Mucosa of gallbladder (tissue), 1 donor: ENCODE results near the gene NDUFS2. TPM values are rescaled to one million over a fixed set of nuclear protein-coding genes. Genes with fewer than 3 reads are reported as not detected.

Source experiments
- DNase-seq: peaks from one replicate; pipeline ENCODE4 v3.0.0-alpha.2; 2020; ENCODE audit warnings: low spot score
- total RNA-seq: library from RNA; stranded (reverse); gene quantifications from one replicate; pipeline ENCODE4 v1.2.1, GENCODE V29; 2021
- donor health status: DM: no; HTN: no; CAD: no.

Gene NDUFS2
- total RNA-seq, 1 donor from 2014 or later: 82.5 TPM

DNA sequence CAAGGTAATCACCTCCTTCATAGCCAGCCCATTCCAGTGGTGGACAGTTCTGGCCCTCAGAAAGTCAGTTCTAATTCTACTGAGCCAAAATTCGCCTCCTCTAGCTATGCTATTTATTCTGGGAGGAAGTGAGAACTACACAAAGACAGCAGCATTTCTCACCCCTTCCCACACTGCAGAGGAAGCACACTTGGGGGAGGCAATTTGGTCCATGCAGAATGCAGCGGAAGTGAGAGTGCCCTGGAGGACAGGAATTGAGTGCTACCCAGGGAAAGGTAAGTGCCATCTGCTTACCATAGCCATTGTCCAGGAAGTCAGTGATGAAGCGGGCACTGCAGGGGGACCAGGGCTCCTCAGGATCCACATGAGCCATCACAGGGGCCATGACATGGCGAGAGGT, 7.0 kb upstream of the NDUFS2 start:
- no peak for DNase-seq

DNA sequence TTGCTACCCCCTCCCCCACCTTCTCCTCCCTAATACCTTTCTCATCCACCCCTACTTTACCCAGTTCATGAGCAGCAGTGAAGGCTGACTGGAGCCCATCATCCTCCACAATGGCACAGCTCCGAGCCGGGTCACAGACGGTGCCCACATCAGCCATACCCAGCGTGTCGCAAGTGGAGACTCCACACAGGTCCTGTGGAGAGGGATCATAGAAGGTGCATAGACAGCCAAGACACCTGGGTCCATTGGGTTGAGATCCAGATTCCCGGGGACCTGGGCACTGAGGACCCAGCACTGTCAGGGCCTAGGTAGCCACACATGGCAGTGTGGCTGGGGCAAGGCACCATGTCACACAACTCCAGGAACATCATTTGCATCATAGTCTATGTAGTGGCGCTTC, 6.1 kb upstream of the NDUFS2 start:
- DNase-seq: no peak

DNA sequence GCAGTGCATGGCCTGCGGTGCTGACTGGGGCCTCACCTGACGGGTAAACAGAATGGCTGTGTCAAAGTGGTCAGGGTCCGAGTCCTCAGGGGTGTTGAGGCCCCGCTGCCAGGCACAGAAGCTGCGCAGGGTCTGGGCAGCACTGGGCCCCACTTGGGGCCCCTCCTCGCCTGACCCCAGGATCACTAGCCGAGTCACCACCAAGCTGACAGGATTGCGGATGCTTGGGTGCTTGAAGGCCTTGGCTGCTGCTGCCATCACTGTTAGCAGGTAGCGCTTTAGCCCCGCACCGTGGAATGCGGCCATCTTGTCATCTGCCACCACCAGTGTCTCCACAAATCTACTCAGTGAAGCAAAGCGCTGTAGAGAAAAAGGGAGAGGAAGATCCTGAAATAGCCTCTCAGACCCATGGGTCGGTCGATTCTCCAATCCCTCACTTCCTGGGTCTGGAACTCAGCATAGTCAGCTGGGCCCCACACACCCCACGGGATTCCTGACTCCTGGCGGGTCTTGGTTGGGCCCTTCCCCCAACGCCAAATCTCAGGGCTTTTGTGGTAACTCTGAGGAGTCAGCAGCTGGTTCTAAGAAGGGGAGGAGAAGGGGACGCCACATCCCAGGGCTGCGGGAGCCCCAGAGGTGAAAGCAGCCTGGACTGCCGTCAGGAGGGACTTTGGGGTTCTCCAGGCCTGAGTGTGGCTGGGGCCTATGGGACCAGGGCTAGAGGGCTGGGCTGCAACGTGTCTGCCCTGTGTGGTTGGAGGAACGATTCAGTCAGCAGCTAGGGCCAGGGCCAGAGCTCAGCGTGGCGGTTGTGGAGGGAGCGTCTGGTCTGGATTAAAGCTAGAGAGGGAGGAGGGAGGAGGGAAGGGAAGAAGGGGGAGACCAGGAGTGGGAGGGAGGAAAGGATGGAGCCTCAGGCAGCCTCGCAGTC, 5.4 kb upstream of the NDUFS2 start:
- DNase-seq: peak; percentile 56

DNA sequence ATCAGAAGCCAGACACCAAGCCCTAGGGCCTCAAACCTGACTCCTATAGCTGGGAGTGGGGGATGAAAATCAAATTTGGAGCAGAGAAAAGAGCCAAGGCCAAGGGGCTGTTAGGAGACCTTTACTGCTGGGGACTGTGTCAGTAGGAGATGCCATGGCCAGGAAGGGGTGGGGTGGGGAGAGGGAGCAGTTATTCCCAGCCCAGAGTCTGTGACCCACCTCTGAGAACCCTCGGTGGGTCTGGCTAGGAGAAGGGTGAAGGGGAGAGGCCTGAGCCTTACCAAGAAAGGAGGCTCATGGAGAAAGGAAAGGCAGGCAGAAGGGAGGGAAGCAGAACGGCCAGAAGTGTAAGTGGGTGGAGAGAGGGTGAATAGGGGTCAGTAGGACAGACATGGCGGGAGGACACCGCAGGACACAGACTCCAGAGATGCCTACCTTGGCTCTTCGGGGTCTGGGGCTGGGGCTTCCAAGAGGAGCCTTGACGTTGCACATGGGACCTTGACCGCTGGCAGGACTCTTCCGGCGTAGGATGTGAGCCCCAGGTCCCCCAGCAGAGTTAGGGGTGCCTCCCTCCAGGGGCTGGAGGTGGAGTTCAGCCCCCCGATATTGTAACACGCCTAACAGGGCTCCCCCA, 4.5 kb upstream of the NDUFS2 start:
- DNase-seq: no peak

DNA sequence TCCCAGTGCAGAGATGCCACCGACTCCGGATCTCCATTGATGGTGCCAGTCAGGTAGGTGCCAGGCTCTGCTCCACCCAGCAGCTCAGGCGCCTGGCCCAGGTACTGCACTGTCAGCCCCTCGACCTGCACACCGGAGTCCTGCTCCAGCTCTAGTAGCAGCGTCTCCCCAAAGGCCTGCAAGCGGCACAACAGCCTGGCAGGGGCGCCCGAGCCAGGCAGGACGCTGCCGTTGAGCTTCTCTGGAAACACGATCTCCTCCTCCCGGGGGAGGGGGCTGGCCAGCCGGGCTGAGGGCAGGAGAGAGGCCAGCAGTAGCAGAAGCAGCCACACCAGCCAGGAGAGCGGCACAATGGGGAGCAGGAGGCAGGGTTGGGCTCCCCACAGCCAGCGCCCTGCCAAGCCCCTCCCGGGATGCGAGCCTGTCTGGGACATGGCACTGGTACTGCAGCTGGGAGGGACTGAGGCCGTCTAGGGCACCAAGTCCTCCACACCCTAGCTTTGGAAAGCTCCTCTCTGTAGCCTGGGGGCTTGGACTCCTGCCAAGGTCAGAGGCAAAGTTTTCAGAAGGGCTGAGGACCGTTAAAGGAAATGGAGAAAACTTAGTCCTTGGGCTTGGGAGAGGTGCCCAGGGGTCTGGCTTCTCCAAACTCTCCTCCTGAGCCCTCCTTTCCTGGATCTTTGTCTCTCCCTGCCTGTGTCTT, 3.8 kb upstream of the NDUFS2 start:
- no peak for DNase-seq

DNA sequence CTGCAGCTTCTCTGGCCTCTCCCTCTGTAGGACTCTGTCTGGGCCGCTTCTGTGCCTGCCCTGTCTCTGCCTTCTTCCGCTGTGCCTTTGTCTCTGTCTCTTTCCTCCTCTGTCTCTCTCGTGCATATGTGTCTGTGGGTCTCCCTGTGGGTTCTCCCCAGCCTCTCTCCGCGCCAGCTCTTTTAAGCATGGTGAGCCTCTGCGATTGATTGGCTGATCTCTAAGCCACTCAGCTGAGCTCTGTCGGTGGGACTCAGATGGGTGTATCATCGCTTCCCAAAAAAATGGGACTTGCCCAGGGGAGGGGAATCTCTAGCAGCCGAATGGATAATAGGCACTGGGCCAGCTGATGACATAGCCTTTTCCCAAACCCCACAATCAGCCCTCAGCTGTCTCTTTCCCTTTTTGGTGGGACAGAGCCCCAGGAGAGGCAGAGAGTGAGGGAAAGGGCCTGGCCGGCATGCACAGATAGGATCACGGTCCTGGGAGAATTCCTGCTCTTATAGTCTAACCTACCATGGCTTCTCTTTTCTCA, 3.2 kb upstream of the NDUFS2 start, which contains the start of gene ADAMTS4:
ADAMTS4 (minus strand) TSS at position 158 of the 535 bp plus-strand sequence. CDS start 427 bp downstream, outside the sequence.
- peak; percentile 63 for DNase-seq

DNA sequence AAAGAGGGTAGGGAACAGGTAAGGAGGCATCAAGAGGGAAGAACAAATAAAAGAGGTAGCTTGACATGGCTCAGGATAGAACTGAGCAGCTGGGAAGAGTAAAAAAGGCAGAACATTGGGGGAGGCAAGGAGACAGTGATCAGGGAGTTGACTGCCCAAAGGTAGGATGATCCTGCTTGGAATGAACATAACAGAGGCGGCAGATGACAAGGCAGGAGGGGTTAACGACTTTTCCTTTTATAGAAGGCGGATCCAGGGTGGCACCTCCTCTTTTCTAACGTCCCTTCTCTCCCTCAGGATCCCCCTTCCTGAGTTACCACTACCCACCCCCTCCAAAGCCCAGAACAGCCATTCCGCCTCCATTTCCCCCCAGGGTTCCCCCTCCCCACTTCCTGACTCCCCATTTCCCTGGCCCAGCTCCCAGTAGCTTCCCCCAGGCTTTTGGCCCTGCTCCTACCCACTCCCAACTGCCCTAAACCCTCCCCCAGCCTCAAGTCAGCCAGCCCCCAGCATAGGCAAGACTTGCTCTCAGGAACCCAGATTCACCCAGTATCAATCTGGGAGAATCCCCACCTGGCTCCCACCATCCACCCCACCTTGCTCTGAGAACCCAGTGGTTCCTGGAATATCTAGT, 2.5 kb upstream of the NDUFS2 start:
- no peak for DNase-seq

DNA sequence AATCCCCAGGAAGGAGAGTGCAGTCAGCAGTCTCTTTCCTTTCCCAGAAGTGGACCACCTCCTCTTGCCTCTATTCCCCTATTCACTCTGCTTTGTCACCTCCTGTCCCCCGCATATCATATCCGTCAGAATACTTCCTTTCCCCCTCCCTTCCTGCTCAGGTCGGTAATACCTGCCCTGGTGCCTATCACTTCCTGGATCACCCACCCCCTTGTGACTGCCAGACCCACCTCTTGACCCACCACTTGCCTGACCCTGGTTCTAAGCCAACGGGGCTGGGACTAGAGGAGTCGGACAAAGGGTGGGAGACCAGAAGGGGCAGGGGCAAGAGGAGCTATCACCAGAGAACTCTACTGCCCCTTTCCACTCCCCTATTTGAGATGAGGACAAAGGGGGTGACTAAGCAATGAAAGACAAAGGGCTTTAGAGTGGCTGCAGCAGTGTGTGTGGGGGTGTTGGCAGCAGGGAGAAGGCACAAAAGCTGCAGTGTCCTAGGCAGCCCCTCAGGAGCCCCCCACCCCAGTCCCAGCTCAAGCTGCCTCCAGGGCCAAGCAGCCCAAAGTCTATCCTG, 1.7 kb upstream of the NDUFS2 start:
- no peak for DNase-seq

DNA sequence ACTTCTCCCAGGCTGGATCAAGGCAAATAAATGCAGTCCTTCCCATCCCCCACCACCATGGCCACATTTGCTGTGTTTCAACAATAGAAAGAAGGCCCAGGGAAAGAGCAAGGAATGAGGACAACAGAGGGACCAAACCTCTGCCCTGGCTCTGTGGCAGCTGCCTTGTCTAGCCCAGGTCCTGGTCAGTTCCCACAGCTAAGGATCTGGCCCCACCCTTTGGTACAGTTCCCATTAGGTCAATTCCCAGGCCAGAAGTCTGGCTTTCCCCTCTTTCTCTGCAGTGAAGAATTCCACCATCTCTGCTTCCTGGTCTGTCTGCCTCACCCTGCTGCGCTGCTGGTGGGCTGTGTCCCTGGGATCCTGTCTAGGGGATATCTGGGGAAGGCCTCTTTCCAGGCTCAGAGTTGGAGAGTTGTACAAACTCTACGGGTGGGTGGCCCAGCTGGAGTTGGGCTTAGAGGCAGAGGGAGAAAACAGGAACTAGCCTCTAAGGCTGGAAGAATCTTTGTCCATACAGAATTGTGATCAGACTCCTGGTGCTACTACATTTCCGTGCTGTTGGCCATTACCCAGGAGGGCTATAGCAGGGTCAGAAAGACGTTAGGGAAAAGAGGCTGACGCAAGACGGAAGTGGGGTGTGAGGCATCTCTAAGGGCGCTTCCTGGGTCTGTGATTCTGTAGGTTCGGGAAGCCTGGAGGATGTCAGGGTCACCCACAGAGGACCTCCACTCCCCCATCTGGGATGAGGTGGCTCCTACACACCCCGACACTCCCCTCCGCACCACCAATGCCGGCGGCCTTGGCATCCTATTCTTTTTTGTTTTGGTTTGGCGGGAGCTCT, 953 bp upstream of the NDUFS2 start:
- peak; percentile 41 for DNase-seq

DNA sequence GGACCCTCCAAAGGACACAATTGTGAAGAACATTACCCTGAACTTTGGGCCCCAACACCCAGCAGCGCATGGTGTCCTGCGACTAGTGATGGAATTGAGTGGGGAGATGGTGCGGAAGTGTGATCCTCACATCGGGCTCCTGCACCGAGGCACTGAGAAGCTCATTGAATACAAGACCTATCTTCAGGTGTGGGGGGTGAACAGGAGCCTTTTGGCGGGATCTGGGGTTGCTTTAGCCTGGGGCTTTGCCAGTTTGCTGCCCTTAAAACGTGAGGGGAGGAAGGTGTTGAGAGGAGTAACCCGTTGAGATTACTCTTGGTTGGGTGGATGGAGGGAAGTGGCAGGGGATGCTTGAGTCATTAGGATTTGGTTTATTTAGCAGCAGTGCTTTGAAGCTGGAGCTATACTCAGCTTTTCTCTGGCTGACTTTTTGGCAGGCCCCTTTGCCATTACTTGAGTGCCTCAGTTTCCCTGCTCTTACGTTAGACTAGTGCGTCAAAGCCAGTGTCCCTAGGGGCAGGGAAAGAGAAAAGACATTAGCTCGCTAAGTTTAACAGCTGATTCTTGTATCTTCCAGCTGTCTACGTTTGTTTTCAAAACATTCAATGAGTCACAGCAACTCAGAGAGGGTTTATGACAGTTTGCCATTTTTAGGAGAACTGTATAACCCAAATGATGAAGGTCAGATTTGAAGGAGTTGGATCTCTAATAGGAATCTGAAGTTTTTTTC, 4.4 kb downstream of the NDUFS2 start:
- no peak for DNase-seq

DNA sequence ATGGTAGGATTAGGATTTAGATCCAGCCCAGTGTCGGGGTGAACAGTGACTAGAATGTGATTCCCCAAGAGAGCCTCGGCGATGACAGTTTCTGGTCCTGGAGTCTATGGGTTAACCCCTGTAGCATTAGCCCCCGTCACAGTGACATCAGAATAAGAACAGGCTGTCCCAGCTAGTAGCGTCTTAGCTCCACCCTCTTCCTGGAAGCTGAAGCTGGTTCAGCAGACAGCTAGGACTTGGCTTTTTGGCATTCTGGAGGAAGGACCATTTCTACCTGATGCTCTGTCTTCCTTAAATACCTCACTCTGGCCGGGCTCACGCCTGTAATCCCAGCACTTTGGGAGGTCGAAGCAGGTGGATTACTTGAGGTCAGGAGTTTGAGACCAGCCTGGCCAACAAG, 5.0 kb downstream of the NDUFS2 start:
- DNase-seq: peak; percentile 43

DNA sequence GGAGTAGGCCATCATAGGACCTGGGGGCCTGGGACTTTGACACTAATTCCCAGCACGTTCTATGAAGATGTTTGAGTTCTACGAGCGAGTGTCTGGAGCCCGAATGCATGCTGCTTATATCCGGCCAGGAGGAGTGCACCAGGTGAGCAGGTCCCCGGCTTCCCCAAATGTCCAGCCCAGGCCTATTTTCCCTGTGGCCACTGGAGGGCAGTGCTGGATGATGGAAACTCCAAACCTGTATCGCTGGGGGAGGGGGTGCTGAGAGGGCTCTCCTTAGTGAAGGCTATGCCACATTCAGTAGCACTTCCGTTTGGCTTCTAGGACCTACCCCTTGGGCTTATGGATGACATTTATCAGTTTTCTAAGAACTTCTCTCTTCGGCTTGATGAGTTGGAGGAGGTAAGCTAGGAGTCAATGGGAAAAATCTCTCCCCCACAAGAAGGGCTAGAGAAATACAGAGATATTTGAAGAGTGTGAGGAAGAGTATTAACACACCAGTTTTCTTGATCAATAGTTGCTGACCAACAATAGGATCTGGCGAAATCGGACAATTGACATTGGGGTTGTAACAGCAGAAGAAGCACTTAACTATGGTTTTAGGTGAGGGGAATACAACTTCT, 7.7 kb downstream of the NDUFS2 start:
- peak; percentile 69 for DNase-seq

DNA sequence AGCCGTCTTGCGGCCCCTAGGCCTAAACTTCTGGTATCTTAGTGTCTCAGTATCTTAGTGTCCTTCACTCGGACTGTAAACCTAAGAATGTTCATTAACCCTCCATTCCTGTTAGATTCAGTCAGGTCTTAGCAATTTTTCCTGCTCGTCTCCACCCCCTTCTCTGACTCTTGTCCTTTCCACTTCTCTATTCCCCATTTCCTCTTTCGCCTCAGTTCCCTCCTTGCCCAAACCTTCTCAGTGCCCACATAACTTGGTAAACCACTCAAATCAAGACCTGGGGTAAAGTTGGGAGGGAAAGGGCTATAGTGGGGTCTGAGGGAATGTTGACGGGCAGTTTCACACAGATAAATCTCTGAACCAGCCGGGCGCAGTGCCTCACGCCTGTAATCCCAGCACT, 12.2 kb downstream of the NDUFS2 start:
- DNase-seq: no peak

DNA sequence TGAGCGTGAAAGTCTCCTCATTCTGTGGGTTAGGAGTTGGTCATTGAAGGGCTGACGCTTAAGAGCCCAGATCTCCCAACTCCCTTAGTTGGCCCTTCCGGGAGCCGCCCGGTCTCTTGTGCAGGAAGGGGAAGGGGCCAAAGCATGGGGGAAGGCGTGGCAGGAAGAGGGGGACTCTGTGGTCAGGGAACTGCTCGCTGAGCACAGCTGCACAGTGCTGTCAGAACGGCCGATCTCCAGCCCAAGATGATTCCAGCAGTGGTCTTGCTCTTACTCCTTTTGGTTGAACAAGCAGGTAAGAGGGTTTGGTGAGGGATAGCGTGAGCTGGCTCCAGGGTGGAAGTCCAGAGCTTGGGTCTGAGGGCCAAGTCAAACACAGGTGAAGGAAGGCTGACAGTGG, 12.9 kb downstream of the NDUFS2 start, which contains the start of gene FCER1G:
FCER1G (plus strand) TSS at position 220 of the 400 bp plus-strand sequence; CDS start at position 247, 27 bp downstream.
- peak; percentile 29 for DNase-seq

DNA sequence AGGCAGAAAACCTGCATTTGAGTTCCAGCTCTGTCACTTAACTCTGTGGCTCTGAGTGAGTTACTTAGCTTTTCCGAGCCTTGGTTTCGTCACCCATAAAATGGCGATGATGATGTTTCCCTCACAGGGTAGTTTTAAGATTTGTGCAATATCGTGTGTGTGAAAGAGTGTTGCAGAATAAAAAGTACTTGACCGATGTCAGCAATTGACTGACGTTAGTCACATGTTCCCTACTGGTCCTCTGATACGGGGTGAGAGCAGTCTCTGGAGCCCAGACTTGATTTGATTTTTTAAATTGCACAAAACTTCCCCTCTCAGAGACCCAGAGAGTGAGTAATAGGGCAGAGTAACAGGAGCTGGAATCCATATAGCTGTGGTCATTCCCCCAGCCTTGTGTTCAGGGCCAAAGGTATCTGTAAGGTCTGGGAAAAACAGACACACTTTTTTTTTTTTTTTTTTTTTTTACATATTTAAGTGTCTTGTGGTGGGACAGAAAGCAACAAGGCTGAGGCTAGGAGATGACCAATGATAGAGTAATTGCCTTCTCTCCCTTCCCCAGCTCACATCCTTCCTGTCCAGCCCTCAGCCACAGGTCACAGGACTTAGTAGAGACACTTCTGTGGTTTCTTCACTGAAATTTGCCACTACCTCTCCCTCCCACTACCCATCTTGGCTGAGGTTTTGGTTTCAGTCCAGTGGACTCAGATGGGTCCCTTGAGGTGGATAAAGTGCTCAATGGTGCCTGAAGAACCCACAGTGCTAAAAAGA, 15.0 kb downstream of the NDUFS2 start:
- DNase-seq: no peak

DNA sequence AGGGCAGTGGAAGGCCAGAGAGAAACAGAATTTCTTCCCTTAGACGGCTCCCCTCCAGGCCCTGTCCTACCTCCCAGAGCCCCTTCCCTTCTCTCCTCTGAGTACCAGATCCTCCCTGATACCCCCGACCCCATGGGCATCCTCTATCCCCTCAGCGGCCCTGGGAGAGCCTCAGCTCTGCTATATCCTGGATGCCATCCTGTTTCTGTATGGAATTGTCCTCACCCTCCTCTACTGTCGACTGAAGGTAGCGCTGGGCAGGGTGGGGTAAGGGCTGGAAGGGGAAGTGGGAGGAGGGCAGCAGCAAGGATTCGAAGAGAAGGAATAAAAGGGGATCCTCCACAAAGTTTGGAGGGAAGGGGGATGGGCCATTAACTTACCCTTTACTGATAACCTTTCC, 15.7 kb downstream of the NDUFS2 start:
- no peak for DNase-seq

DNA sequence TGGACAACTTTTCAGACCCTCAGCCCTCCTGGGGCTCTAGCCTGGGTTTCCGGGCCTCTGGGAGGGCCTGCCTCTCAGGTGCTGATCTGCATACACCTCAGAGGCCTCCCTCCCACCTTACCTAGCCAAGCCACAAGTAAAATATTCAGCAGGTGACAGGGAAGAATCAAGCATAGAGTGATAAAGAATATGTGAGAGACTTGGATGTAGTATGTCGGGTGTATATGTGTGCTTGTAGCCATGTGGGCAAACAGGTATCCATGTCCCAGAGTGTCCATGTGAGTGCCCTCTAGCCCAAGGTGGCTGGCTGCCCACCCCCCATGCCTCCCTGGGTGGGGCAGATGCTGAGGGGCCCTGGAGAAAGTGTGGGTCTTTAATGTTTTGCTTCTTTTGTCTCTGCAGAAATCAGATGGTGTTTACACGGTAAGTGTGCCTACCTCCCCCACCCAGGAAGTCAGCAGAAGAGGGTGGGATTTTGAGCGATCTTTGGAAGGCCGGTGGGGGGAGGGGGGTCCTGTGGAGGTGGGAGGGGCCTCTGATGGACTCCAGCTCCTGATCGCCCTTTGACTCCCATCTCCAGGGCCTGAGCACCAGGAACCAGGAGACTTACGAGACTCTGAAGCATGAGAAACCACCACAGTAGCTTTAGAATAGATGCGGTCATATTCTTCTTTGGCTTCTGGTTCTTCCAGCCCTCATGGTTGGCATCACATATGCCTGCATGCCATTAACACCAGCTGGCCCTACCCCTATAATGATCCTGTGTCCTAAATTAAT, 16.3 kb downstream of the NDUFS2 start:
- no peak for DNase-seq
